Activated naive CD8-positive, alpha-beta T cell treated with anti-CD3 and anti-CD28 coated beads, Interleukin-2, amount 50 U/mL, for 24 hours (primary cell): ENCODE measurements around the gene POU2AF1.

Source experiments
- ATAC-seq: fragments of 150-1000 bp; cut with Tn5 transposase; one replicate; pipeline ENCODE4 v1.10.0; 2021
- DNase-seq: peaks from one replicate; pipeline ENCODE4 v3.0.0; 2021
- H3K27ac Mint-ChIP-seq: one replicate; pipeline ENCODE4 v1.8.0; 2021; ENCODE audit warnings: mild to moderate bottlenecking, mixed read lengths
- H3K27me3 Mint-ChIP-seq: one replicate; pipeline ENCODE4 v1.8.0; 2021; ENCODE audit warnings: mixed read lengths
- H3K36me3 Mint-ChIP-seq: one replicate; pipeline ENCODE4 v1.8.0; 2021; ENCODE audit warnings: low read depth, mixed read lengths
- H3K4me1 Mint-ChIP-seq: one replicate; pipeline ENCODE4 v1.8.0; 2021; ENCODE audit warnings: mixed read lengths
- H3K4me3 Mint-ChIP-seq: one replicate; pipeline ENCODE4 v1.8.0; 2021; ENCODE audit warnings: mild to moderate bottlenecking, moderate library complexity, mixed read lengths
- H3K9me3 Mint-ChIP-seq: one replicate; pipeline ENCODE4 v1.8.0; 2021; ENCODE audit warnings: mixed read lengths

The POU2AF1 gene

DNA sequence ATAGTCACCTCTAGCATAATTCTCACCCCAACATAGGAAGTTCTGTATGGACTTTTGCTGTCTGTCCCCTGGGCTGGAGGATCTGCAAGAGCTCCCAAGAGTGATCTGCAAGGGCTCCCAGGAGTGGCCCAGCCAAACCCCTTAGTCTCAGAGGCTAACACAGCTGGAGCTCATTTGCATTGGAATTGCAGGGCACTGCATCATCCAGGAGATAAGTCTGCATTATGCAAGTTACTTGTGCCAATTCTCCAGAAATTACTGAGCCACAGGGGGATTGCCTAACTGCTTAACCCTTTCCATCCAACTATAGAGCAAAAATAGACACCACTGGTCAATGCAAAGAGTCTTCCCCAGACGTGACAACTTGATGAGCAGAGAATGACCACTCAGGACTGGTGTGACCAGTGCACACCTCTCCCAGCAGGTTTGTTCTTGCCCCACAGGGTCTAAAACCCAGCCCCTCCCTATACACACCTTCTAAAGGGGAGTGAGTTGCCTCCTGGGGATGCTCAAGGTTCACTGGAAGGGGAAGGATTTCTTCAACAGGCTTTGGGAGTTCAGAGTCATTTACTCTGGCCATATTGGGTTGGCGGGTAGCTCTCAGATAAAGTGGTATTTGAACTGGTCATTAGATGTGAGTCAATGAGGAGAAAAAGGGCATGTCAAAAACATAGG is 42.4 kb downstream of the POU2AF1 start:
- Mint-ChIP-seq H3K4me3 (no peak overlapping the region), H3K27ac (no peak overlapping the region), H3K9me3 (peaks cover 6% of the 10 kb centered on the region), H3K36me3 (peaks cover 4% of the 10 kb centered on the region), H3K27me3 (no peaks in the 10 kb centered on the region), H3K4me1 (peaks cover under 1% of the 10 kb centered on the region)
- ATAC-seq (no peak), DNase-seq (no peak)

DNA sequence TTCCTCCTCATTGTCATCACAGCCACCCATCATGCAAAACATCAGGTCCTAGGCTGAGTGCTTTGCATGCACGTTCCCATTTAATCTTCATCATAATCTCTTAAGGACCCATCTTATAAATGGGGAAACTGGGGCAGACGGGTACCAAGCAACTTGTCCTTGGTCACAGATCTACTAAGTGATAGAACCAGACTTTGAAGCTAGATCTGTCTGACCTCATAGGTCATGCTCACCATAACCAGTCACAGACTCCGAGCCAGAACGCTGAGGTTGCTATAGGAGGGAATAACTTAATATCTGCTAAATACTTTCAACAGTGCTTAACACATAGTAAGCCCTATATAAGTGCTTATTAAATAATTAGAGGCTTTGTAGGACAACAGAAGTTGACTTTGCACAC is 43.0 kb downstream of the POU2AF1 start:
- DNase-seq (no peak), ATAC-seq (no peak)
- Mint-ChIP-seq H3K9me3 (peaks cover 6% of the 10 kb centered on the region), H3K27ac (no peak overlapping the region), H3K27me3 (no peaks in the 10 kb centered on the region), H3K4me1 (no peaks in the 10 kb centered on the region), H3K36me3 (peaks cover 4% of the 10 kb centered on the region), H3K4me3 (no peak overlapping the region)

DNA sequence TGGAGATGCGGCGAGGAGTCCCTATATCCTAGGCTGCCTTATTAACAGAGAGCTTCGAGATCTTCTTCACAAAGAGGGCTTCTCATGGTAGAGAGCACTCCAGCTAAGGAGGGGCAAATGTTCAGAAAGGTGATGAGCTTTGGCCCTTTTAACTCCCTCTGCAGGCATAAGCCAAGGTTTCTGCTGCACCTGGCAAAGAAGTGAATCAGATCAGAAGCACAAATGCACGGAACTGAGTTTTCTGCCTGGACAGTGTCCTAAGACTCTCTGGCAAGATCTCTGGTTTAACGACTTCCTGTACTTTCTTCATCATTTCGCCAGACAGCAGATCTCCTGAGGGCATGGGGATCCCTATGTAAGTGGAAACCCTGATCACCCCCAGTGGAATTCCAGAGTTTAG is 43.5 kb downstream of the POU2AF1 start:
- no peak for ATAC-seq
- Mint-ChIP-seq H3K9me3 (peaks cover 6% of the 10 kb centered on the region), H3K36me3 (peaks cover 4% of the 10 kb centered on the region), H3K27ac (no peak overlapping the region), H3K4me1 (no peaks in the 10 kb centered on the region), H3K27me3 (no peaks in the 10 kb centered on the region), H3K4me3 (no peak overlapping the region)
- no peak for DNase-seq

DNA sequence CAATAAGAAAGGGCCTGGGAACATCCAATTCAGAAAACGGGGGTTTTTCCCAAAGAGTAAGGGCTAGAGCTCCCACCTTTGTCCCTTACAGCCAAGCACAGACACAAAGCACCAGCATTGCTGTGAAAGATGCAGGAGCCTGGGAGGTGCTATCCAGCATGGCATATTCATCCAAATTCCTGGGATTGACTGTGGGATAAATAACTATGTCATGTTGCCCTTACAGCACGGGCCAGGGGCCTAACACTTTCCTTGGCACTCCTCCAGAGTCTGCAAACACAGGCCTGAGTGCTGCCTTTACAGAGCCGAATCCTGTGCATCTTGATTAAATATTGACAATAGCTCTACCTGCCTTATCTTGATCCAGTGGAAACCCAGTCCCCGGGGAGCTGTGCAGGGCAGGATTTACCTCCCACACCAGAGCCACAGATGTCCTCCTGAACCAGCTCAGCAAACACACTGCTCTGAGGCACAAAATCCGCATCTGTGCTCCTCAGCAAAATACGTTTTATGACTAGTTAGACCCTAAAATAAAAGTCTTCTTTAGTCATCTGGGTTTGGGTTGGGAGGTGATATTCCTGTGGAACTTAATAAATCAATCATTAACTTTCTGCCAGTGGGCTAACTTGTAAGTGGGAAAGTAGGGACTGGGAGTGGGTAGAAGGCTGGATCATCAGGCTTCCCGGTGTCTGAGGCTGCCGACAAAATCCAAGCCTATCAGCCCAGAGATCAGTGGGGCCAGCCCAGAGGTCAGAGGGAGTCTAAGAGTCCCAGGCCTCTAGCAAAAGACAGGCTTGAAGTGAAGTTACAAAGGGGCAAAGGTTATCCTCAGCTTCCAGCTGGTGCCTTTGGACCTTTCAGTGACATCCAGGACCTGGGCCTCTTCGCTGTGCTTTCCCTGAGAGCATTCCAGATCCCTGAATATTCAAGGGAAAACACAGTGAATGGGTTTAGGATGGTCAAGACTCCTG is 44.3 kb downstream of the POU2AF1 start:
- no peaks in the 10 kb centered on the region for H3K27me3 Mint-ChIP-seq
- no peak overlapping the region for H3K4me3 Mint-ChIP-seq
- H3K36me3 Mint-ChIP-seq = peaks cover 4% of the 10 kb centered on the region
- peaks cover 5% of the 10 kb centered on the region for H3K9me3 Mint-ChIP-seq
- no peak for DNase-seq
- H3K27ac Mint-ChIP-seq = no peak overlapping the region
- no peaks in the 10 kb centered on the region for H3K4me1 Mint-ChIP-seq
- ATAC-seq = no peak

DNA sequence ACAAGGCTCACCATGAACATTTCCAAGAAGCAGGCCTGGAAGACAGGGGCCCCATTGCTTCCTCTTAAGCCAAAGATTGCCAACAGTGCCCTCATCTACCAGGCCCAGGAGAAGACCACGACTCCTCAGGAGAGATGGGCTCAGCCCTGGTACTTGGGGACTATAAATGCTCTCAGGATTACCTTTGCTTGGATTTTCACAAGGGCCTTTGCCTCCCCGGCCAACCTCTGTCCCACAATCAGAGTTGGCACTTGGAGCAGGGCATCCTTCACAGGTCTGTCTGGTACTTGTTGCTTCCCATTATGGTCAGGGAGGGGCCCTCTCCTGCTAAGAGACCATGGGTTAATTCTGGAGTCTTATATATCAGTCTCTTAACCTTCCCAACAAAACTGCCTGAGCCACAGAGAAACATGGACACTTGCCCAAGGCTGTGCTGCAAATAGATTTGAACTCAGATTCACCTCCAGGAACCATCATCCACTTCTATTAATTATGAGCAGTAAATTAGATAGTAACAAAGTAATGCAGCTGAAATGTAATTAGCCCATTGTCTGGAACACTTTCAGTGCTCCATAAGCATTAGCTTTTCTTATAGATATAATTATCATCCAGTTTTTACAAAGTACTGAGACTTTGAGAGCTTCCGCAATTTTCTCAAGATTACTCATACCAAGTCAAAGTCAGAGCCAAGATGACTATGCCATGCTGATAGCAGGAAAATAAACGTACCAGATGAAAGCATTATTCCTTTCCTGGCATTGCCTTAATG is 47.2 kb downstream of the POU2AF1 start:
- H3K4me3 Mint-ChIP-seq = no peak overlapping the region
- peaks cover 3% of the 10 kb centered on the region for H3K4me1 Mint-ChIP-seq
- ATAC-seq (no peak), DNase-seq (no peak)
- no peaks in the 10 kb centered on the region for H3K9me3 Mint-ChIP-seq
- H3K36me3 Mint-ChIP-seq = no peaks in the 10 kb centered on the region
- no peaks in the 10 kb centered on the region for H3K27me3 Mint-ChIP-seq
- no peak overlapping the region for H3K27ac Mint-ChIP-seq

DNA sequence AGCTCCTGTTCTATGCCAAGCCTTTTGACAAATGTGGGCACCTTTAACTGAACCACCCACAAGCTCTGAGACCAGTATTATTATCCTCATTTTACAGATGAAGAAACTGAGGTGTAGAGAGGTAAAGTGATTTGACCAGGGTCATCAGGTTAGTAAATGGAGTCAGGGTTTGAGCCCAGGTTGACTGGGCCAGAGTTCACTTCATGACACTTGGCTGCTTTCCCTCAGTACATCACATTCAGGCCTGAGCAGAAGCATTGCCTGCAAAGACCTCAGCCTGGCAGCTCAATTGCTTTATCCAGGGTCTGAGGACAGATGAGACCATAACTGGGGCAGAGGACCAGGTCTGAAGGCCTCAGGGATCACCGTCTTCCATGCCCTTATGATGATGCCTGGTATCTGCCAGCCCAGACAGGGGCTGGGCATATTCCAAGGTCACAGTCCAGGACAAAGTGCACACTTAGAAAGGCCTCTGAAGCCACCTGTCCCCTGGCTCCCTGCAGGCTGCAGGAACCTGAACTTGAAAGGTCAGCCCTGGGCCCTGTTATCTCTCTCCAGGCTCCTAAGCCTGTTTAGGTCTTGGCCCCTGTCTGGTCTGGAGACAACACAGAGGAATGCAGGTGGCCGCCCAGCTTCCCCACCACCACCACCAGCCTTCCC is 48.7 kb downstream of the POU2AF1 start:
- ATAC-seq (no peak), DNase-seq (no peak)
- Mint-ChIP-seq H3K9me3 (no peaks in the 10 kb centered on the region), H3K4me1 (peaks cover 3% of the 10 kb centered on the region), H3K4me3 (no peak overlapping the region), H3K36me3 (no peaks in the 10 kb centered on the region), H3K27me3 (no peaks in the 10 kb centered on the region), H3K27ac (no peak overlapping the region)

DNA sequence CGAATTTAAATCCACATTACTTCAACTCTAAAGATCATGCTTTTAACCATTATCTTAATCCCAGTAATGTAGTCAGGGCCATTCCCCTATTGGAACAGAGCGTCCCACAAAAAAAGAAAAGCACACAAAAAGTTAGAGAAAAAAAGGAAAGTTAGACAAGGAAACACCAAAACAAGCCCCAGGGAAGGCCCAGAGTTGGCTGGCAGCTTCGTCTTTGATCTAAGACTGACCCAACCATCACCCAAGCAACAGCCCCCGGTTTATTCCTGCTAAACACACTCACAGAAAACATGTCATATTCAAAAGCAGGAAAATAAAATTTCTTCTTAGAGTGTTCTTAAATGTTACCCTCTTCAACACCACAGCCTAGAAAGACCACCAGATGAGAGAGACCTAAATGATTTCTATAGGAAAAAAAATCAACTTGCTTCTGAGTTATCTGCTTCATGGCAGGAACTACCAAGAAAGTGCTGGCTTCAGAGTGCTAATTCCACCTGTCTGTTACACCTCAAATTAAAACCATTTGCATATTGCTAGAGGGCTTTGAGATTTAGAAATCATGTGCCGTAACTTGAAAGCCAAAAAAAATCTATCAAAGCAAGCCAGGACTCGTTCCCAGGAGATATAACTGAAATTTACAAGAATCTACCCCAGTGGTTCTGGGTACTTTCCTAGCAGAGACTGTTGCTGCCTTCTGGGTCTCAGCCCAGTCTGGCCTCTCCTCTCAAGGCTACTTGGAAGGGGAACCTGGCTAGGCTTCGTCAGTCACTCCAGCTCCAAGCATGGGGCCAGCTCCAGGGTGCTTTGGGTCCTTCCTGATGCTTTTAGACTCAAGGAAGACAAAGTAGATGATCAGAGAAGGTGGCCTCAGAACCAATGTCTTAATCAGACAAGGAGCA is 49.5 kb downstream of the POU2AF1 start:
- no peak for ATAC-seq

DNA sequence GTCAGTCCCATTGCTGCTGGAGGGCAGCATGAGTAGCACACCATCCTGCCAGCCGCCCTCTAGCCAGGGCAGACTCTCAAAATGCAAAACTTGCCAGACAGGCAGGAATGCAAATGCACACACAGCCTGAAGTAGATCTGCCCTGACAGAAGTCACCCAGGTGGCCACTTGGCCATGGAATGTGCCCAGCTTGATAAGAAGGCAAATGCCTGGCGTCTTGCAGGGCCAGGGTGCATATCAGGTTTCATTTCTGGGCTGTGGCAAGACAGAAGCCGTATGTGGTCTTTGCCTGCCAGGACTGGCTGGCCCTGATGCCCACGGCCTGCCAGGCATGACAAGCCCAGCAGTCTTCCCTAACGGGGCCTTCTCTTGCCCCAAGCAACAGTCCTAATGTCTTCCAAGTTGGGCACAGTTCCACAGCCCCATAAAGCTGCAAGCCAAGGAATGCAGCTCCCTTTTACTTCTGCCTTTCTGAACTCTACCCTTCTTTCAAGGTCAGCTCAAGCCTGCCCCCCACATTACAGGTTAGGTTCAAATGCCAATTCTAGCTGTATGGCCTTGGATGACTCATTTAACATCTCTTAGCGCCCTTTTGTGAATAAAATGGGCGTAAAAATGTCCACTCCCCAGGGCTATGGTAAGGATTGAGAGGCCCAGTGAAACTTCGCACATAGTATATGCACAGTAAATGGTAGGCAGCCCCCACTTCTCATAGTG is 51.0 kb downstream of the POU2AF1 start:
- DNase-seq (no peak), ATAC-seq (peak; percentile 43)
- no peaks in the 10 kb centered on the region for H3K9me3 Mint-ChIP-seq
- H3K27me3 Mint-ChIP-seq = peaks cover 3% of the 10 kb centered on the region
- H3K4me3 Mint-ChIP-seq = no peak overlapping the region
- H3K36me3 Mint-ChIP-seq = no peaks in the 10 kb centered on the region
- H3K4me1 Mint-ChIP-seq = peaks cover 3% of the 10 kb centered on the region
- no peak overlapping the region for H3K27ac Mint-ChIP-seq

More for the DNA sequence above, 49.5 kb downstream of the POU2AF1 start:
- Mint-ChIP-seq H3K4me3 (no peak overlapping the region), H3K4me1 (peaks cover 3% of the 10 kb centered on the region), H3K27ac (no peak overlapping the region), H3K36me3 (no peaks in the 10 kb centered on the region), H3K9me3 (no peaks in the 10 kb centered on the region), H3K27me3 (peaks cover 2% of the 10 kb centered on the region)
- no peak for DNase-seq

DNA sequence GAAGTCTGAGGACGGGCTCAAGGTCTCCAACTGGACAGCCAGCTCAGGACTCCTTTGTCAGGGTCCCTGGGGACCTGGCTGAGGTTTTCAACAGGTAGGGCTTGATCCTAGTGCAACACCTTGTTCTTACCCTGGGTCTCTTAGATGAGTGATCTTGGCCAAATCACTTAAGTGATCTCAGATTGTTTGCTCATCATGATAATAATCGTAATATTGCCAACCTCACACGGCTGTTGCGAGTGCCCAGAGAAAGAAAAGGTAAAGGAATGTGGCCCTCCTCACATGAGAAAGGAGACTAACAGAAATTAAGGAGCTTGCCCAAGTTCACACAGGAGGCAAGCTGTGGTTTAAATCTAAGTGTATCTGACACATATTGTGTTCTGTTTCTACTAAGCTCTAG is 52.3 kb downstream of the POU2AF1 start:
- DNase-seq (no peak), ATAC-seq (no peak)
- no peaks in the 10 kb centered on the region for H3K9me3 Mint-ChIP-seq
- no peaks in the 10 kb centered on the region for H3K36me3 Mint-ChIP-seq
- H3K27me3 Mint-ChIP-seq = peaks cover 5% of the 10 kb centered on the region
- H3K4me1 Mint-ChIP-seq = peaks cover 3% of the 10 kb centered on the region
- no peak overlapping the region for H3K27ac Mint-ChIP-seq
- no peak overlapping the region for H3K4me3 Mint-ChIP-seq

DNA sequence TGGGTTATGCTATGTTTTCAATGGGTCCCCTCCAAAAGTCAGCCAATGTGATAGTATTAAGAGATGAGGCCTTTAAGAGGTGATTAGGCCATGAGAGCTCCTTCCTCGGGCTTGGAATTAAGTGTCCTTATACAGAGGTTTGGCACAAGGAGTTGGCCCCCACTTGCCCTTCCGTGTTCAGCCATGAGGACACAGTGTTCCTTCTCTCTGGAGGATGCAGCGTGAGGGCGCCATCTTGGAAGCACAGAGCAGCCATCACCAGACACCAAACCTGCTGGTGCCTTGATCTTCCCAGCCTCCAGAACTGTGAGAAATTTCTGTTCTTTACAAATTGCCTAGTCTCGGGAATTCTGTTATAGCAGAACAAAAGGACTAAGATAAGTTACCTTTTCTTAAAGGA is 53.8 kb downstream of the POU2AF1 start:
- Mint-ChIP-seq H3K4me3 (no peak overlapping the region), H3K27ac (no peak overlapping the region), H3K27me3 (peaks cover 5% of the 10 kb centered on the region), H3K36me3 (no peaks in the 10 kb centered on the region), H3K9me3 (no peaks in the 10 kb centered on the region), H3K4me1 (peaks cover 3% of the 10 kb centered on the region)
- ATAC-seq (no peak), DNase-seq (no peak)

DNA sequence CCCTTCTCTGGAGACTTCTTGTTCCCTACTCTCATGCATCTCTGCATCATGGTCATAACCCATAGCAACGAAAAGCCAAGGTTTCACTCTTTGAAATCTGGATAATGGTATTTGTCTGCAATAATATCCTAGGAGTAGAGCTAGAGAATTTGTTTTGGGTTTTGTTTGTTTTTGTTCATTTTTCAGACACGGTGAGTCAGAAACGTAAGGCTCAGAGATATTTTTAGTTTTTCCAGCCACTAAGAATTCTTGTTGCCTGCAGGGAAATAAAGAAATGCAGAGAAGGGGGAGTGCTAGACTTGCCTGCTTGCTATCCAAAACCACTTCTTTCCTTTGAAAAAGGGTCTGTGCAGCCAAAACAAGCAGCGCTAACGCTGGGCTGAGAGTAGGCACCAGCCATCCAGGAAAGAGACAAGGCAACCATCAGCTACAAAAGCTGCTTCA is 54.8 kb downstream of the POU2AF1 start:
- no peaks in the 10 kb centered on the region for H3K9me3 Mint-ChIP-seq
- no peak overlapping the region for H3K27ac Mint-ChIP-seq
- DNase-seq = no peak
- no peak overlapping the region for H3K4me3 Mint-ChIP-seq
- ATAC-seq = no peak
- H3K27me3 Mint-ChIP-seq = peaks cover 5% of the 10 kb centered on the region
- no peaks in the 10 kb centered on the region for H3K36me3 Mint-ChIP-seq
- peaks cover 3% of the 10 kb centered on the region for H3K4me1 Mint-ChIP-seq

DNA sequence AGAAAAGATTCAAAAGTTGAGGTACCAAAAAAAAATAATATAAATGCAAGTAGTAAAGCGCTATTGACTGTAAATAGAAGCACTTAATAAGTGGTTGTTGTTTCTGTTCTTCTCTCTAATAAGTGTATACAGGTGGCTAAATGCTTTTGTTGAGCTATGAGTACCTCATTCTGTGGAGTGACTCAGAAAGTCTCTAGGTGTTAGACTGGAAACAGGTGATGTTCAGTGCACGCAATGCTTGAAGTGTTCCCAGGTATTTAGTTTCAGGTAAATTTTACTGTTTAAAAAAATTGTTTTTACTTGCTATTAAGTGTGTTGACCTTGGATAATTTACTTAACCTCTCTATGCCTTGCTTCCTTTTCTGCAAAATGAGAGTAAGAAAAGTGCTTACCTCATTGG is 56.5 kb downstream of the POU2AF1 start:
- ATAC-seq (no peak), DNase-seq (no peak)
- peaks cover 11% of the 10 kb centered on the region for H3K27me3 Mint-ChIP-seq
- H3K4me3 Mint-ChIP-seq = no peak overlapping the region
- H3K4me1 Mint-ChIP-seq = no peaks in the 10 kb centered on the region
- H3K9me3 Mint-ChIP-seq = no peaks in the 10 kb centered on the region
- no peaks in the 10 kb centered on the region for H3K36me3 Mint-ChIP-seq
- no peak overlapping the region for H3K27ac Mint-ChIP-seq
